DND-41 (cell line): ENCODE data around the gene STRADA.

ENCODE experiments used
- ATAC-seq: fragments of 200-7000 bp; cut with Tn5 transposase; 3 replicates; pipeline ENCODE4 v1.9.1; 2021; ENCODE audit warnings: low read depth; ENCODE audit not compliant: insufficient read depth
- DNase-seq: peaks from one replicate; pipeline ENCODE4 v3.0.0-alpha.2; 2020
- H2AFZ ChIP-seq: 2 replicates; pipeline ENCODE4 v1.6.0; 2012; ENCODE audit warnings: low read depth, low read length
- H3K27ac ChIP-seq: 2 replicates; pipeline ENCODE4 v1.5.1; 2012; ENCODE audit warnings: low read length, inconsistent platforms
- H3K27me3 ChIP-seq: fragments of 200-600 bp; sonication (generic); 2 replicates; pipeline ENCODE4 v1.6.0; 2012; ENCODE audit warnings: low read length, mild to moderate bottlenecking, inconsistent platforms; ENCODE audit not compliant: insufficient read depth, poor library complexity
- H3K36me3 ChIP-seq: 2 replicates; pipeline ENCODE4 v1.5.1; 2012; ENCODE audit warnings: low read length, inconsistent platforms; ENCODE audit not compliant: insufficient read depth
- H3K4me1 ChIP-seq: 2 replicates; pipeline ENCODE4 v1.5.1; 2012; ENCODE audit warnings: mild to moderate bottlenecking, low read length; ENCODE audit not compliant: insufficient read depth
- H3K4me2 ChIP-seq: 2 replicates; pipeline ENCODE4 v1.6.0; 2012; ENCODE audit warnings: mild to moderate bottlenecking, moderate library complexity, low read length, inconsistent platforms; ENCODE audit not compliant: insufficient read depth
- H3K4me3 ChIP-seq, 2 experiments: fragments of 200-600 bp in 1 of 2; shearing (Covaris generic) in 1 of 2; 2 replicates each; pipeline ENCODE4 v1.5.1; 2012 to 2016; ENCODE audit warnings: inconsistent platforms in 2 of 2, low read length in 2 of 2, mild to moderate bottlenecking in 2 of 2, low read depth in 1 of 2, moderate library complexity in 1 of 2
- H3K79me2 ChIP-seq: 2 replicates; pipeline ENCODE4 v1.6.0; 2012; ENCODE audit warnings: low read length, inconsistent platforms; ENCODE audit not compliant: insufficient read depth
- H3K9ac ChIP-seq: 2 replicates; pipeline ENCODE4 v1.6.0; 2012; ENCODE audit warnings: low read depth, mild to moderate bottlenecking, inconsistent platforms, low read length, moderate library complexity
- H3K9me3 ChIP-seq: 2 replicates; pipeline ENCODE4 v1.5.1; 2012; ENCODE audit warnings: low read length, moderate library complexity, mild to moderate bottlenecking, inconsistent platforms; ENCODE audit not compliant: insufficient read depth, severe bottlenecking
- H4K20me1 ChIP-seq: 2 replicates; pipeline ENCODE4 v1.6.0; 2012; ENCODE audit warnings: low read length; ENCODE audit not compliant: insufficient read depth
- CTCF ChIP-seq: IDR thresholded peaks from 2 replicates; pipeline ENCODE4 v1.5.1; 2012; ENCODE audit warnings: borderline replicate concordance, low read length, moderate library complexity, mild to moderate bottlenecking; ENCODE audit not compliant: poor library complexity, severe bottlenecking; ENCODE audit errors: extremely low read depth
- EZH2 ChIP-seq: IDR thresholded peaks from 3 replicates; pipeline ENCODE4 v1.6.1; 2012; ENCODE audit warnings: borderline replicate concordance, low read depth, mild to moderate bottlenecking, moderate library complexity, low read length, inconsistent platforms; ENCODE audit not compliant: severe bottlenecking

The STRADA gene

DNA sequence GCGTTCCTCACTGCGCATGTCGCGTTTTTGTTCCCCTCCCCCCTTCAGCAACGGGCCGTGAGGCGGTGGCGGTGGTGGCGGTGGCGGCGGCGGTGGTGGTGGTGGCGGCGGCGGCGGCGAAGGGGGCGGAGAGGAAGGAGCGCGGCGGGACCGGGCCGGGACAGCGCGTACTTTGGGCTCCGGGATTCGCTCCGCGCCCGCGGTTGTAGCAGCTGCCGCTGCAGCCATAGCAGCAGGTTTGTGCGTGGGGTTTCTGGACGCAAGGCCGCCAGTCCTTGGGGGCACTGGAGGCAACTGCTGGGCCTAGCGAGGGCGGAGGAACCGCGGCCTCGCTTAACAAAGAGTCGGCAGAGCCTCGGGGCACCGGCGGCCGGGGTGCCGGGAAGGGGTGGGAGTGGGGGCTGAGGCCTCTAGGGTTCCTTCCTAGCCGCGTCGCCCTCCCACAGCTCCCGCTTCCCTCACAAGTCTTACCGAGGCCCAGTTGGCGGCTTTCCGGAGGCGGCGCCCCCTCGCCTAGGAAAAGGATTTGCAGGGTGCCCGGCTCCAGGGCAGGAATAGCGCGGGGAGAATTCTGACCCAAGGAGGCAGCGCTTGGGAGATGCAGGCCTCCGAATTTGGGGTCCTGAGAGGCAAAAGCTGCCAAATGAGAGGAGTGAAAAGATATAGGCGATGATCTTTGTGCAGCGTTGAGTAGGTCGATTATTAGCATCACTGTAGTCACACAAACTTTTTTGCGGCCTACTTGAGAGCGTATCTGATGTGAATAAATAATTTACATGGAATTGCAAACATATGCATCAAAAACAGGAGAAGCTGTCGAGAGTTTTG lies 32.8 kb upstream of the STRADA start, which contains the start of gene DDX42:
DDX42 (plus strand) TSS at position 30 of the 828 bp plus-strand sequence. CDS start 12,880 bp downstream, outside the sequence.
- Histone ChIP-seq H3K27ac (peak within 1 kb of the TSS; percentile 98), H3K79me2 (peaks cover 93% of the 10 kb centered on the region), H3K9ac (peak within 1 kb of the TSS; percentile 82), H3K4me3 (peak within 1 kb of the TSS; percentile 82 to 97), H3K4me2 (peak within 1 kb of the TSS; percentile 92), H3K4me1 (peaks cover 54% of the 10 kb centered on the region), H2AFZ (peak within 1 kb of the TSS; percentile 82), H3K36me3 (peaks cover 51% of the 10 kb centered on the region), H3K9me3 (no peaks in the 10 kb centered on the region), H3K27me3 (no peaks in the 10 kb centered on the region), H4K20me1 (peaks cover 56% of the 10 kb centered on the region)
- DNase-seq (peak; percentile 92), ATAC-seq (peak; percentile 10)
- TF ChIP-seq EZH2 (no peak), CTCF (peak; percentile 22)

DNA sequence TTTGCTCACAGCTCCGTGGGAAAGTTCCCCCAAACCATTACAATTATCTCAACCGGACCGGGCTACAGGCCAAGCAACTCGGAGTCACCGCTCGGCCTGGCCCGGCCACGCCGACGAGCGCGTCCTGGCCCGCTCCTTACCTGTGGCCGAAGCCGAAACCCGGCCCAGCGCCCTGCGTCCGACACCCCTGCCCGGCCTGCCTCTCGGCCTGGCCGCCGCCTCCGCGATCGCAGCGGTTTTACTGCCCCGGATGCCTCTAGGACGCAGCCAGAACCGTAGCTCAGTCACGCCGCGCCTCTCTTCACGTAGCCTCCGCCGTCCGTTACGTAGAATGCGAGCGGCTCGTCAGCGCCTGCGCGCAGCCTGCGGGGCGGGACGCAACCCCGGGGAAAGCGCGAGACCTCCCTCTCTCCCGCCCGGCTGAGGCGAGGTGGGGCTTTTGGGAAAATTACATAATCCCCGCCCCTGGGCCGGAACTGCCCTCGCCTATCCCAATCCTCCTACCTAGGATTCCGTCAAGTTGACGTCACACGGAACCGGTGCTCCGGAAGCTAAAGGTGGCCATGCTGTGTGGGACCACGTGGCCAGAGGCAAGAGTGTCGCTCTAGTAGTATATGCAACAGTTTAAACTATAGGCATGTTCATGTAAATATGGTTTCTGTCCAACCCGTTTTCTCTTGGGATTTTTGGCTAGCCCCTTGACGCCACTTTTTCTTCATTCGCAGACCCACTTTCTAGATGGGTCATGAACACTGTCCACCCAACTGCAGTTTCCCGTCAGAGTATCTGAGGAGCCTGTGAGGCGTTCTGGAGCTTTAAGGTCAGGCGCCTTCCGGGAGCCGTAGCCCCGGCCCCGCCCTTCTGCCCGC lies 31.9 kb upstream of the STRADA start, which contains the start of gene CCDC47:
CCDC47 (minus strand) TSS at position 326 of the 869 bp plus-strand sequence. CDS start 7,422 bp downstream, outside the sequence.
- peak within 1 kb of the TSS; percentile 82 for H2AFZ ChIP-seq
- H3K36me3 ChIP-seq: peaks cover 50% of the 10 kb centered on the region
- peak within 1 kb of the TSS; percentile 82 for H3K9ac ChIP-seq
- peak within 1 kb of the TSS; percentile 98 for H3K27ac ChIP-seq
- H3K4me1 ChIP-seq: peaks cover 55% of the 10 kb centered on the region
- peak; percentile 86 for ATAC-seq
- peak; percentile 99 for DNase-seq
- peak within 1 kb of the TSS; percentile 92 for H3K4me2 ChIP-seq
- H4K20me1 ChIP-seq: peaks cover 49% of the 10 kb centered on the region
- H3K79me2 ChIP-seq: peaks cover 93% of the 10 kb centered on the region
- H3K4me3 ChIP-seq: peak within 1 kb of the TSS; percentile 82 to 97
- H3K9me3 ChIP-seq: no peaks in the 10 kb centered on the region
- no peaks in the 10 kb centered on the region for H3K27me3 ChIP-seq
- TF ChIP-seq EZH2: no peak
- no peak for TF ChIP-seq CTCF

DNA sequence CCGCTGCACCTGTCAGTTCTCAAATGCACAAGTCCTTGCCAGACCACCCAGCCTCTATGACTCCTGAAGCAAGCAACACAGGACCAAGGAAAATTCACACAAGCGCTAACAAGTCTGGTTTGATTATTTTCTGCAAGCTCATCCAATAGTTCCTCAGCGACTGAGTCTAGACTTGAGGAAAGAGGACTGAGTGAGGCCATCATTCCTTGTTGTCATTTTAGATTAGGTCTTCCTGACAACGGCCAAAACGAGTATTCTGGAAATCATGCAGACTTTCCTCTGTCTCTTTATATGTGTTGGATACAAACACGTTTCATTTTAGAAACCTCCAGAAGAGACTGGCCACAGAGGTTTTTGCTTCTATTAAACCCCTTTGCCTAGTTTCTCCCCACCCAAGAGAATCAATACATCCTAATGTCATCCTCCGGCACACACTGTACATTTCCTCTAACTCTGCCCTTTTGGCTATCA lies 31.2 kb upstream of the STRADA start:
- H3K9ac ChIP-seq: peak overlapping the region; percentile 82
- H2AFZ ChIP-seq: peak overlapping the region; percentile 82
- peaks cover 52% of the 10 kb centered on the region for H3K4me1 ChIP-seq
- H3K27ac ChIP-seq: peak overlapping the region; percentile 85
- no peaks in the 10 kb centered on the region for H3K9me3 ChIP-seq
- H3K27me3 ChIP-seq: no peaks in the 10 kb centered on the region
- H3K4me3 ChIP-seq: peak overlapping the region; percentile 79 to 82
- peaks cover 93% of the 10 kb centered on the region for H3K79me2 ChIP-seq
- H3K36me3 ChIP-seq: peaks cover 49% of the 10 kb centered on the region
- DNase-seq: peak; percentile 16
- peaks cover 44% of the 10 kb centered on the region for H4K20me1 ChIP-seq
- peak overlapping the region; percentile 84 for H3K4me2 ChIP-seq
- TF ChIP-seq CTCF: no peak
- no peak for TF ChIP-seq EZH2
- ATAC-seq: no peak
